AG09309 (cell line): ENCODE results near the gene ABCB9.

Experiments
- DNase-seq: peaks from one replicate; pipeline ENCODE4 v3.0.0-alpha.2; 2010; ENCODE audit warnings: low read depth
- H3K4me3 ChIP-seq: 2 replicates; pipeline ENCODE4 v1.5.1; 2011; ENCODE audit warnings: mild to moderate bottlenecking, low read depth, low read length, moderate library complexity; ENCODE audit not compliant: control insufficient read depth
- CTCF ChIP-seq: IDR thresholded peaks from 2 replicates; pipeline ENCODE4 v1.5.1; 2011; ENCODE audit warnings: mild to moderate bottlenecking, low read depth, low read length, inconsistent platforms; ENCODE audit not compliant: insufficient read depth, control insufficient read depth; ENCODE audit errors: missing control alignments

ABCB9 gene

GRCh38 chr12:122937622-122938091, 28.6 kb downstream of the ABCB9 start:
- no peak overlapping the region for H3K4me3 ChIP-seq
- no peak for TF ChIP-seq CTCF
- DNase-seq = no peak

- H3K4me3 ChIP-seq = no peak overlapping the region
- no peak for TF ChIP-seq CTCF
- no peak for DNase-seq
Observed at GRCh38 chr12:122935318-122935717, 30.9 kb downstream of the ABCB9 start.

GRCh38 chr12:122934722-122935121, 31.5 kb downstream of the ABCB9 start:
- DNase-seq = no peak
- TF ChIP-seq CTCF = no peak
- H3K4me3 ChIP-seq = no peak overlapping the region

GRCh38 chr12:122932207-122932606, 34.1 kb downstream of the ABCB9 start:
- no peak for DNase-seq
- no peak overlapping the region for H3K4me3 ChIP-seq
- TF ChIP-seq CTCF = no peak

GRCh38 chr12:122929812-122930211, 36.5 kb downstream of the ABCB9 start:
- no peak for DNase-seq
- no peak for TF ChIP-seq CTCF

GRCh38 chr12:122929148-122929538, 37.1 kb downstream of the ABCB9 start:
- H3K4me3 ChIP-seq = no peak overlapping the region
- DNase-seq = no peak
- no peak for TF ChIP-seq CTCF

More at GRCh38 chr12:122929812-122930211, 36.5 kb downstream of the ABCB9 start:
- no peak overlapping the region for H3K4me3 ChIP-seq
